Measurements from ENCODE around the gene ADAM12. TPM values are rescaled to one million over a fixed set of nuclear protein-coding genes. Genes with fewer than 3 reads are reported as not detected.

The ADAM12 gene
- total and polyA plus RNA-seq, 9 of the 15 experiments (the other 6 are each of a cell fraction or from before 2014, with no cell fraction given) = not detected

DNA sequence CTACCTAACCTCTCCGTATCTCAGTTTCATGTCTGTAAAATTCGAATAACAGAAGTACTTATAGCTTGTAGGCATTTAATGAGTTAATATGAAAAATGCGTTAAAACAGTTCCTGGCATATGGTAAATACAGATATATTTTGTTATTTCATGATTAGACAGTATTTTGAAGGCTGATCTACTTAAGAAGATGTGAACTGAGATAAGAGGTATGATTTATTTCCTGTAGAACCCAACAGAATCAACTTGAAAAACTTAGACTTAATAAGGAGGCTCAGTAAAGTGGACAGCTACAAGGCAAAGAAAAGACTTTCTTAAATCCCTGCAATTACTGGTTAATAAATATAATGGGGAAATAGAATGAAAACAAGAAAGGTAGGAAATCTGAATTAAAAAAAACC is 388.6 kb downstream of the ADAM12 start:
- DNase-seq (ENCODE audit: extremely low read depth in 1 of 4, low spot score in 3 of 4) (no peak), ATAC-seq (no peak), FAIRE-seq (no peak)
- Histone ChIP-seq H3K4me3 (no peak overlapping the region), H3K79me2 (ENCODE audit: control insufficient read depth, insufficient read depth, low read length) (no peaks in the 10 kb centered on the region), H2AFZ (ENCODE audit: low read depth, low read length) (no peak overlapping the region), H3K27me3 (ENCODE audit: control insufficient read depth in 2 of 2, insufficient read depth in 2 of 2, low read length in 2 of 2) (peaks cover 0 to 12% of the 10 kb centered on the region in 2 experiments; a peak in 2 of 5 replicates), H3K4me1 (replicated peaks in 1 of 2; ENCODE audit: control insufficient read depth in 2 of 2, insufficient read depth in 2 of 2, low read length in 2 of 2) (no peaks in the 10 kb centered on the region), H3K9ac (ENCODE audit: insufficient read depth in 1 of 2, low read depth in 2 of 2, low read length in 2 of 2) (no peak overlapping the region), H4K20me1 (replicated peaks; ENCODE audit: control insufficient read depth, insufficient read depth, low read length) (no peaks in the 10 kb centered on the region), H3K27ac (ENCODE audit: extremely low read depth, low read depth, low read length) (no peak overlapping the region), H3K4me2 (ENCODE audit: insufficient read depth, low read length) (no peak overlapping the region), H3K36me3 (ENCODE audit: control insufficient read depth, insufficient read depth, low read length) (no peaks in the 10 kb centered on the region), H3K9me3 (replicated peaks; ENCODE audit: control insufficient read depth, insufficient read depth, low read depth, low read length) (no peaks in the 10 kb centered on the region), H3K9me1 (ENCODE audit: control insufficient read depth, insufficient read depth, low read length) (no peaks in the 10 kb centered on the region)
- intact Hi-C loops (cut with micrococcal nuclease) = no loop called here
- TF ChIP-seq TARDBP (IDR thresholded peaks at IDR 0.05) (no peak), PRPF4 (IDR thresholded peaks at IDR 0.05; ENCODE audit: insufficient read depth, low read depth, low read length, poor library complexity, severe bottlenecking) (no peak)
- BruUV-seq (replicated peaks) = no TSS peak
- WGBS (ENCODE audit: insufficient coverage, low coverage, missing lambda C conversion rate) = 3% methylated on average over 3 of the region's 3 CpGs
- ChIA-PET POLR2A (no interaction called here), CTCF (ENCODE audit: low intra/inter-chr PET ratio) (no interaction called here)
- in situ Hi-C loops (cut with MboI) = no loop called here

- FAIRE-seq (no peak), DNase-seq (ENCODE audit: extremely low read depth in 1 of 4, low spot score in 3 of 4) (no peak), ATAC-seq (no peak)
- WGBS (ENCODE audit: insufficient coverage, low coverage, missing lambda C conversion rate) = 4% methylated on average over 10 of the region's 12 CpGs
- Histone ChIP-seq H3K4me3 (no peak overlapping the region), H3K4me1 (replicated peaks in 1 of 2; ENCODE audit: control insufficient read depth in 2 of 2, insufficient read depth in 2 of 2, low read length in 2 of 2) (no peaks in the 10 kb centered on the region), H2AFZ (ENCODE audit: low read depth, low read length) (no peak overlapping the region), H3K9me3 (replicated peaks; ENCODE audit: control insufficient read depth, insufficient read depth, low read depth, low read length) (no peaks in the 10 kb centered on the region), H3K36me3 (ENCODE audit: control insufficient read depth, insufficient read depth, low read length) (no peaks in the 10 kb centered on the region), H4K20me1 (replicated peaks; ENCODE audit: control insufficient read depth, insufficient read depth, low read length) (no peaks in the 10 kb centered on the region), H3K27ac (ENCODE audit: extremely low read depth, low read depth, low read length) (no peak overlapping the region), H3K9ac (ENCODE audit: insufficient read depth in 1 of 2, low read depth in 2 of 2, low read length in 2 of 2) (no peak overlapping the region), H3K4me2 (ENCODE audit: insufficient read depth, low read length) (no peak overlapping the region), H3K79me2 (ENCODE audit: control insufficient read depth, insufficient read depth, low read length) (no peaks in the 10 kb centered on the region), H3K27me3 (ENCODE audit: control insufficient read depth in 2 of 2, insufficient read depth in 2 of 2, low read length in 2 of 2) (peaks cover 0 to 15% of the 10 kb centered on the region in 2 experiments; a peak in 2 of 5 replicates), H3K9me1 (ENCODE audit: control insufficient read depth, insufficient read depth, low read length) (no peaks in the 10 kb centered on the region)
- ChIA-PET CTCF (ENCODE audit: low intra/inter-chr PET ratio) (no interaction called here), POLR2A (no interaction called here)
- in situ Hi-C loops (cut with MboI) (no loop called here), intact Hi-C loops (cut with micrococcal nuclease) (no loop called here)
- no TSS peak for BruUV-seq (replicated peaks)
- TF ChIP-seq ETV6 (IDR thresholded peaks at IDR 0.05; ENCODE audit: borderline replicate concordance in 1 of 2, low read depth in 2 of 2, low read length in 1 of 2) (no peak), ETV6 (CRISPR knock-in tag; IDR thresholded peaks at IDR 0.05; ENCODE audit: borderline replicate concordance) (no peak), SRSF1 (IDR thresholded peaks at IDR 0.05; ENCODE audit: low read depth, low read length) (no peak), ZNF583 (CRISPR knock-in tag; IDR thresholded peaks at IDR 0.05) (no peak), NBN (IDR thresholded peaks at IDR 0.05; ENCODE audit: low read depth) (no peak), ZBTB12 (CRISPR knock-in tag; IDR thresholded peaks at IDR 0.05) (no peak), ZBTB1 (CRISPR knock-in tag; IDR thresholded peaks at IDR 0.05; ENCODE audit: borderline replicate concordance, low read depth) (no peak), ZNF282 (CRISPR knock-in tag; IDR thresholded peaks at IDR 0.05) (no peak), HSF4 (CRISPR knock-in tag; IDR thresholded peaks at IDR 0.05; ENCODE audit: borderline replicate concordance) (no peak)
Measured at GRCh38 chr10:125997586-125997985, 390.7 kb downstream of the ADAM12 start.

Measured in K562 (cell line).